Smooth muscle cell (in vitro differentiated cells): Measurements from ENCODE around the gene PP2D1. TPM values are rescaled to one million over a fixed set of nuclear protein-coding genes. Genes with fewer than 3 reads are reported as not detected.
"Not testable (repeated sequence)": the region's sequence is repeated elsewhere in the genome, so short reads cannot be mapped to it uniquely, and the experiment has no call there.

ENCODE experiments used
- DNase-seq: peaks from one replicate; lab custom pipeline; 2025; ENCODE audit not compliant: unreplicated experiment; lab: John Stamatoyannopoulos, UW
- H2AFZ ChIP-seq: fragments of 200-600 bp; sonication (generic); 2 replicates; pipeline ENCODE4 v1.6.0; 2016; ENCODE audit warnings: antibody characterized with exemption, low read depth, mild to moderate bottlenecking
- H3F3A ChIP-seq: fragments of 200-600 bp; sonication (generic); 2 replicates; pipeline ENCODE4 v1.6.0; 2017; ENCODE audit warnings: antibody characterized with exemption, low read depth
- H3K27ac ChIP-seq: fragments of 200-600 bp; sonication (generic); 2 replicates; pipeline ENCODE4 v1.5.1; 2016; ENCODE audit warnings: low read depth, mild to moderate bottlenecking
- H3K27me3 ChIP-seq: fragments of 200-600 bp; sonication (generic); 2 replicates; pipeline ENCODE4 v1.6.1; 2016; ENCODE audit warnings: low read depth, mild to moderate bottlenecking
- H3K36me3 ChIP-seq: fragments of 200-600 bp; sonication (generic); 2 replicates; pipeline ENCODE4 v1.5.1; 2016; ENCODE audit warnings: low read depth
- H3K4me1 ChIP-seq: fragments of 200-600 bp; sonication (generic); 2 replicates; pipeline ENCODE4 v1.5.1; 2016; ENCODE audit warnings: low read depth
- H3K4me2 ChIP-seq: fragments of 200-600 bp; sonication (generic); 2 replicates; pipeline ENCODE4 v1.6.0; 2016; ENCODE audit warnings: mild to moderate bottlenecking
- H3K4me3 ChIP-seq: fragments of 200-600 bp; sonication (generic); 2 replicates; pipeline ENCODE4 v1.5.1; 2016; ENCODE audit warnings: mild to moderate bottlenecking
- H3K79me2 ChIP-seq: fragments of 200-600 bp; sonication (generic); 2 replicates; pipeline ENCODE4 v1.6.0; 2016; ENCODE audit warnings: low read depth, mild to moderate bottlenecking
- H3K9ac ChIP-seq: fragments of 200-600 bp; sonication (generic); 2 replicates; pipeline ENCODE4 v1.6.0; 2016; ENCODE audit warnings: low read depth
- H3K9me3 ChIP-seq: fragments of 200-600 bp; sonication (generic); replicated peaks from 2 replicates; pipeline ENCODE4 v1.5.1; 2016; ENCODE audit warnings: low read depth
- H4K20me1 ChIP-seq: fragments of 200-600 bp; sonication (generic); 2 replicates; pipeline ENCODE4 v1.6.0; 2016; ENCODE audit warnings: low read depth
- CTCF ChIP-seq: fragments of 200-600 bp; sonication (generic); IDR thresholded peaks from 2 replicates; pipeline ENCODE4 v1.5.1; 2017; ENCODE audit warnings: borderline replicate concordance, mild to moderate bottlenecking, antibody characterized with exemption; ENCODE audit not compliant: insufficient read depth, poor library complexity, severe bottlenecking
- WGBS: methylation state at CpG from one replicate; pipeline ENCODE4 v1.1.7; 2016; ENCODE audit warnings: low lambda C conversion rate; 5-methylcytosine and 5-hydroxymethylcytosine counted together
- polyA plus RNA-seq: library from polyadenylated mRNA; unstranded; fragments of >200 nt; fragmentation: Nextera tagmentation; extraction: Ambion mirVana; gene quantifications from 2 replicates; pipeline ENCODE4 v1.2.1, GENCODE V29; 2016
- total RNA-seq: library from RNA; depleted of rRNA; stranded (reverse); fragments of >200 nt; gene quantifications from 2 replicates; pipeline ENCODE4 v1.2.3, GENCODE V29; 2014

The PP2D1 gene
- total and polyA plus RNA-seq, 2 experiments from 2014 or later: 0.40 TPM; not detected in 1

- no peak for TF ChIP-seq CTCF
- peaks cover 10% of the 10 kb centered on the region for H3K4me1 ChIP-seq
- H3K27me3 ChIP-seq: peaks cover 4% of the 10 kb centered on the region
- no peak overlapping the region for H3K9ac ChIP-seq
- no peak overlapping the region for H2AFZ ChIP-seq
- H3K36me3 ChIP-seq: no peaks in the 10 kb centered on the region
- no peak for DNase-seq
- WGBS: 64% methylated on average over 16 of the region's 16 CpGs
- H3K79me2 ChIP-seq: no peaks in the 10 kb centered on the region
- H3K27ac ChIP-seq: no peak overlapping the region
- no peaks in the 10 kb centered on the region for H3K9me3 ChIP-seq
- no peaks in the 10 kb centered on the region for H4K20me1 ChIP-seq
- H3K4me3 ChIP-seq: peak overlapping the region; percentile 85
- H3F3A ChIP-seq: no peaks in the 10 kb centered on the region
- peak overlapping the region; percentile 95 for H3K4me2 ChIP-seq
Measured at GRCh38 chr3:20038699-20039465, 26.8 kb upstream of the PP2D1 start.

- Histone ChIP-seq H3K27me3 (peaks cover 4% of the 10 kb centered on the region), H3K9ac (no peak overlapping the region), H3K4me1 (peaks cover 10% of the 10 kb centered on the region), H3K79me2 (no peaks in the 10 kb centered on the region), H3K4me2 (no peak overlapping the region), H3K27ac (no peak overlapping the region), H3K9me3 (no peaks in the 10 kb centered on the region), H3K4me3 (no peak overlapping the region), H4K20me1 (no peaks in the 10 kb centered on the region), H2AFZ (no peak overlapping the region), H3F3A (no peaks in the 10 kb centered on the region), H3K36me3 (no peaks in the 10 kb centered on the region)
- WGBS: 56% methylated on average over 1 of the region's 1 CpG
- DNase-seq: no peak
- no peak for TF ChIP-seq CTCF
Measured at GRCh38 chr3:20037255-20037996, 25.4 kb upstream of the PP2D1 start.

- H3K4me1 ChIP-seq: peaks cover 10% of the 10 kb centered on the region
- TF ChIP-seq CTCF: no peak
- H4K20me1 ChIP-seq: no peaks in the 10 kb centered on the region
- 92% methylated on average over 4 of the region's 4 CpGs for WGBS
- H3K4me2 ChIP-seq: no peak overlapping the region
- H2AFZ ChIP-seq: no peak overlapping the region
- no peak overlapping the region for H3K4me3 ChIP-seq
- H3K9ac ChIP-seq: no peak overlapping the region
- H3F3A ChIP-seq: no peaks in the 10 kb centered on the region
- H3K27me3 ChIP-seq: peaks cover 4% of the 10 kb centered on the region
- H3K9me3 ChIP-seq: no peaks in the 10 kb centered on the region
- no peaks in the 10 kb centered on the region for H3K36me3 ChIP-seq
- DNase-seq: no peak
- H3K79me2 ChIP-seq: no peaks in the 10 kb centered on the region
- no peak overlapping the region for H3K27ac ChIP-seq
Measured at GRCh38 chr3:20035019-20035418, 23.0 kb upstream of the PP2D1 start.

- H3K27me3 ChIP-seq, H3K4me3 ChIP-seq, H3K9me3 ChIP-seq, H4K20me1 ChIP-seq, H3K4me1 ChIP-seq, H2AFZ ChIP-seq, H3K27ac ChIP-seq, H3K36me3 ChIP-seq, DNase-seq, H3K4me2 ChIP-seq, H3K79me2 ChIP-seq, H3K9ac ChIP-seq, H3F3A ChIP-seq: not testable (repeated sequence)
- 95% methylated on average over 7 of the region's 7 CpGs for WGBS
Measured at GRCh38 chr3:20031939-20032338, 19.9 kb upstream of the PP2D1 start.
